GM21515 (cell line): ENCODE data around the gene RAB44.
"Not testable (repeated sequence)": the region's sequence is repeated elsewhere in the genome, so short reads cannot be mapped to it uniquely, and the experiment has no call there.

ENCODE experiments used
- ATAC-seq: cut with Tn5 transposase; IDR thresholded peaks from one replicate; pipeline ENCODE4 v1.9.1; 2021; ENCODE audit not compliant: unreplicated experiment

The RAB44 gene, protein sequence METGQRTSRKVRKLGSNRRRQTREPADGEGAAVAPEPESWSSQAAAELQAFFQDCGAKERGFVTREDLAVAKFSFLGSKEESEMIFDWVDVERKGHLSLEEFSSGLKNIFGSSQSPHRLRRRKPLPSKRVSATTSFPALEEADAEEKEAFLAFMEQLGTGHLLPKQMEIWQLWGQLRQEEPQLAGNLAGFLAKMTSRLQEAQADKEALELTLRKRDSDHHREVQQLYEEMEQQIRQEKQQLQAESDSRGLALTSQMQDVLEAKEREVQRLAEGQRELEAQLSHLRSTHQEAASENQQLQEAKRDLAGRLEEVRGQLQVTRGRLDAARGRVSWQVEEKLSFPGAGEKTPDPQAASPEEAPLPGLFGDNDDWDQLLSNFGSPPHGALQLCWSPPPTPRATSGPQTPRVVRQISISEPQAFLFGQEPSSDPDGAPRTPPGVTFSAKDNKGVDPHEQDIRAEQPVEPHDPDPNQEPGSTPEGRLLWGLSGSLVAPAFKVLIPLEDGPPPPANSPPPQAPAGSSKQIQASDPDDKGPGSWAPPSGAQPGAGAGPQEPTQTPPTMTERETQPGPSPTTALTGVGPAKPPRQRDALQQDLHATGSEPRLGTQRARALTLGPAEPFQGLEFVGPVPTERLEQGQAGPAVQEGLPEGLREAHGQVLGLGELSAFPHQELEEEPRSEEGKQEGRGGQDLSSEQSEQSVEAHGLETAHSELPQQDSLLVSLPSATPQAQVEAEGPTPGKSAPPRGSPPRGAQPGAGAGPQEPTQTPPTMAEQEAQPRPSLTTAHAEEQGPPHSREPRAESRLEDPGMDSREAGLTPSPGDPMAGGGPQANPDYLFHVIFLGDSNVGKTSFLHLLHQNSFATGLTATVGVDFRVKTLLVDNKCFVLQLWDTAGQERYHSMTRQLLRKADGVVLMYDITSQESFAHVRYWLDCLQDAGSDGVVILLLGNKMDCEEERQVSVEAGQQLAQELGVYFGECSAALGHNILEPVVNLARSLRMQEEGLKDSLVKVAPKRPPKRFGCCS

DNA sequence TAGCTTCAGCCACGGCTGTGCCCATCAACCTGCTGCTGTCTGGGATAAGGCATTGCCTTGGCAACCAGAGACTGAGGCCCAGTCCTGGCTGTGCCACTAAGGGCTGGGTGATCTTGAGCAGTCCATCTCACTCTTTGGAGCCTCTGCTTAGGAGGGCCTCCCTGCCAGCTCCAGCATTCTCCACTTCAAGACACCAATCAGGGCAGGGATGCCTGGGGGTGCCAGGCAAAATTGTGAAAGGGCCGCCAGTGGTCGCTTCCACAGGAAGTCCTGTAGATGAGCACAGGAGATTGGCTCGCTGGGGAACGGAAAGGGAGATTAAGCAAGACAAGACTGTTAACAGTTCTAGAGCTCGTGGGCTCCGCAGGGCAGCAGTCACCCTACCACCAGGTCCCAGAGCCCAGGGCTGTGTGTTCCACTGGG, at the start of gene RAB44:
Gene RAB44 (plus strand): TSS at position 346 of the 423 bp plus-strand sequence. CDS start 6,410 bp downstream, outside the sequence.
- ATAC-seq, result no peak

DNA sequence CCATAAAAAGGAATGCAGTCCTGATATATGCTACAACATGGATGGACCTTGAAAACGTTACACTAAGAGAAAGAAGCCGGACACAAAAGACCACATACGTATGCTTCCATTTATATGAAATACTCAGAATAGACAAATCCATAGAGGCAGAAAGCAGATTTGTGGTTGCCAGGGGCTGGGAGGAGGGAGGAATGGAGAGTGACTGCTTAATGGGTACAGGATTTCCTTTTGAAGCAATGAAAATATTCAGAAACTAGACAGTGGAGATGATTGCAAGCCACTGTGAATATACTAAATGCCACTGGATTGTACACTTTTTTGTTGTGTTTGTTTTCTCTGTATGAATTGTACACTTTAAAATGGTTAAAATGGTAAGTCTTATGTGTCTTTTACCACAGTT, 48.5 kb upstream of the RAB44 start:
- ATAC-seq, result no peak

DNA sequence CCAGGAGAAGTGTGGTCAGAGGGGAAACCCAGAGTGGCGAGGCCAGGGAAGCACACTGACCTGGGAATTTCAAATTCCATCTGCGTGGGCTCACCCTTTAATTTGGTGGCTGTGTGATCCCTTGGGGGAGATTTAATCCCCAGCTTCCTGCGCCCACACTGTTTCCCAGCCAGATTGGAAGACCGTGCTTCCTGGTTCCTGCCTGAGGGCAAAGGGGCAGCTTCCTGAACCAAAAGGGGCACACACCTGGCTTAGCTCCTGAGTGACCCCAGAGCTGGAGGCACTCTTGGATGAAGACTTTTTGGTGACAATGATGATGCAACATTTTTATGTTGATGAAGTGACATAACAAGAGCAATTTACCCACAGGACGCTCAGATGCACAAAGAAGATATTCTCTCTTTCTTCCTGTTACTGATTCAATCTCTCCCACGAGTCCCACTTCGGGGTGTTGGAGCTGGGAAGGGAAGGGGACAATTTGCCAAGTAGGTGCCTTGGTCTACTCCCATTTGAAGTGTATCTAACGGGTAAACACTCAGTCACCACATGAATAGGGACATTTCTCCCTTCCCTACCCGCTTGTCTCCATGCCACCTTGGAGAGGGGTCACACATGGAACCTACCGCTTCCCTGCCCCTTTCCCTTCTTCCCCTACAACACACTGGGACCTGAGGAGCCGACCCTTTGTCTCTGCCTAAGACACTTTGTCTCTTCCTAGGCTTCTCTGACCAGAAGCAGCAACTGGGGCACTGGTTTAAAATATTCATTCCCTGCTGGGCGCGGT, 47.7 kb upstream of the RAB44 start:
- ATAC-seq, result no peak

DNA sequence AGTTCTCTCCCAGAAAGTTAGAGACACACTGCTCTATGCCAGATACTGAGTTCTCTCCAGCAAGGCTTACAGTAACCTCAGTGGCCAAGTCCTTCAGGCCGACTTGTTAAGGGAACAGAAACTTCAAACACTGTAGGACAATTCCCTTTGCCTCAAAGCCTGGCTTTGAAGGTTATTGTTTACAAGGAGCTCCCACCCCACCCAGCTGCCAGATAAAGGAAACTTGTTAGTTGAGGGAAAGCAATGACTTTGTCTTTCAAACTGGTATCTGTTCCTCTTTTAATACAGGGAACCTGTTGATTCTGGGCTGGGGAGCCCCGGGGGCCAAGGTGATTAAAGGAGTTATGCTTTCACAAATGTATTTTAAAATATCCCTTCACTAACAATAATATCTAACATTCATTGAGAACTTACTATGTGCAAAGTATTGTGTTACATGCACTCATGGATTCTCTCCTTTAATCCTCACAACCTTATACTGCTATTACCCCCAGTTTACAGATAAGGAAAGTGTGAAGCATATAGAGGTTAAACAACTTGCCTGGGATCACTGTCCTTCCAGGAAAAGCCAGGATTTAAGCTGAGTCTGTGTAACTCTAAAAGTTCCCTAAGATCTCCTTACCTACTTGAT, 46.7 kb upstream of the RAB44 start:
- ATAC-seq, result no peak

DNA sequence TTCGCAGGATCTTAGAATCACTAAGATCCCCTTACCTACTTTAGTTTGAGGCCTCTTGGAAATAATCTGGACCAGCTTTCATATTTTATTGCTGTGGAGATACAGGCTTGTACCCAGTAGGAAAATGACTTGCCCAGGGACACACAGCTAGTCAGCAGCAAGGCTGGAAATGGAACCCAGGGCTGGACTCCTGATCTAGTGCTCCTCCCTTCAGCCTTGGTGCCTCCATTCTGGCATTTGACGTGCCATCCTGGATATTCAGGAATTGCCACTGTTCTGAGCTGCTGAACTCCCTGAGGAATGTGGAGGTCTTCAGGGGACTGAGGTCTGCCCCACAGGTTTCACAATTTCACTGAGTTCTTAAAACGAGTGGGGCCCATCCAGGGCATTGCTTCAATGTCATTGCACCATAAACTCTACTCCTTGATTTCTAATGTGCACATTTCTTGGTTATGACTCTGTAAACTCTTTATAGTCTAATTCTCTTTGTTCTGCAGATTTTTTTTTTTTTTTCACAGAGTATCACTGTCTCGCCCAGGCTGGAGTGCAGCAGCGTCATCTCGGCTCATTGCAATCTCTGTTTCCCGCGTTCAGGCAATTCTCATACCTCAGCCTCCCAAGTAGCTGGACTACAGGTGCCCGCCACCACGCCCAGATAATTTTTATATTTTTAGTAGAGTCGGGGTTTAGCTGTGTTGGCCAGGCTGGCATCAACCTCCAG, 45.8 kb upstream of the RAB44 start:
- no peak for ATAC-seq

DNA sequence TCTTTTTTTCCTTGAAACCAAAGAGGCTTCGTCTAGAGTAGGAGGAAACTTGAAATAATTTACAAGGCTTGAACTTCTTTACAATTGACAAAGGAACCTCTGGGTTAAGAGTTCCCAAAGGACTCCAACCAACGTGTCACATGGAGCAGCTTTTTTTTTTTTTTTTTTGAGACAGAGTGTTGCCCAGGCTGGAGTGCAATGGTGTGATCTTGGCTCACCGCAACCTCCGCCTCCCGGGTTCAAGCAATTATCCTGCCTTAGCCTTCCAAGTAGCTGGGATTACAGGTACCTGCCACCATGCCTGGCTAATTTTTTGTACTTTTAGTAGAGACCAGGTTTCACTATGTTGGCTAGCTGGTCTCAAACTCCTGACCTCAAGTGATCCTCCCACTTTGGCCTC, 43.2 kb upstream of the RAB44 start:
- ATAC-seq, result not testable (repeated sequence)

DNA sequence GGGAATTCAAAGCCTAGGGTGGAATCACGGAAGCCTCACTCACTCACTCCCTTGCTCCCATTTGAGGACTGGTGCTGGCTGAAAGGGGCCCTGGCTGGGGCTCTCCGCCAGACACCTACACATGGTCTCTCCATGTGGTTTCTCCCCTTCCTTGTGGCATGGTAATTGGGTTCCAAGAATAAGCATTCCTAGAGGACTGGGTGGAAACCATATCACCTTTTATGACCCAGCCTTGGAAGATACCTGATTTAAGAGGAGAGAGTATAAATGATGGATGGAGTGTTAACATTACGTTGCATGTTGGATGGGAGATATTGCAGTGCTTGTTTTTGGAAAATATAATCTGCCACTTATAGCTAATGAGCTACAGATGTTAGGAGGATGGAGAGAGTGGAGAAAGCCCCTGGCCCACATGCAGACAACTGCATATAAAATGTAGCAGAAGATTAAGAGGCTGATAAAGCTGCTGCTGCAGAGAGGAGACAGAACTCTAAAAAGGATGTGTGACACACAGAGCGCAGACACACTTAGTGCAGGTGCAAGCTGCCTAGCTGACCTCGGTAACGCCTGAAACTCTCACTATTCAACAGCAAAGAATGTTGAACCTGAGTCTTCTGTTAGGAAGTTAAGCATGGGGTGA, 42.4 kb upstream of the RAB44 start:
- ATAC-seq, result no peak

DNA sequence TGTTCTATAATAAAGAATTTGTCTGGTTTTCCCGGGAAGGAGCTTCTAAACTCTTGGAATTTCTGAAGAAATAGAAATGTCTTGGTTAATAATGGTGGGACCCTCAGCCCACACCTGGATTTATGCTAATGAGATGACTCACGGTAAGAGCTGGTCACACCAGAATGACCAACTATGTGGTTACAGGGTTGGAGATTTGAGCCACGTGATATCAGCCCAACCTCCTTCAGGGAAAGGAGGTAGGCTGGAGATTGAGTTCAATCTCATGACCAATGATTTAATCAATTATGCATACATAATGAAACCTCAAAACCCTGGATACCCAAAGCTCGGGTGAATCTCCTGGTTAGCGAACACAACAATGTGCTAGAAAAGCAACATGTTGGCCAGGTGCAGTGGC, 41.2 kb upstream of the RAB44 start:
- no peak for ATAC-seq

DNA sequence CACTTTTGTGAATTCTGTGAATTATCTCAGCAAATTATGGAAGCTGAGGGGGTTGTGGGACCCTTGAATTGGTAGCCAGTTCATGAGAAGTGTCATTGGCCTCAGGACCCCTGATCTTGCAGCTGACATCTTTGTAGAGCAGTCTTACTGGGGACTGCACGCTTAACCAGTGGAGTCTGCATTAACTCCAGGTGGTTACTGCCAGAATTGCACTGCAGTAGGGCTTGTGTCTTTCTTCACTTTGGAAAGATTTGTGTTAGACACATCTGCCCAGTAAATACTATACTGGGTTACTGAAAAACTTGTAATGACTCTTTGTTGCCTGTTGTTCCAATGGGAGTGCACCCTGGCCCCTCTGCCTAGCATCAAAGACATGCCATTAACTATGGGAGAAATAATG, 40.4 kb upstream of the RAB44 start:
- ATAC-seq, result no peak

DNA sequence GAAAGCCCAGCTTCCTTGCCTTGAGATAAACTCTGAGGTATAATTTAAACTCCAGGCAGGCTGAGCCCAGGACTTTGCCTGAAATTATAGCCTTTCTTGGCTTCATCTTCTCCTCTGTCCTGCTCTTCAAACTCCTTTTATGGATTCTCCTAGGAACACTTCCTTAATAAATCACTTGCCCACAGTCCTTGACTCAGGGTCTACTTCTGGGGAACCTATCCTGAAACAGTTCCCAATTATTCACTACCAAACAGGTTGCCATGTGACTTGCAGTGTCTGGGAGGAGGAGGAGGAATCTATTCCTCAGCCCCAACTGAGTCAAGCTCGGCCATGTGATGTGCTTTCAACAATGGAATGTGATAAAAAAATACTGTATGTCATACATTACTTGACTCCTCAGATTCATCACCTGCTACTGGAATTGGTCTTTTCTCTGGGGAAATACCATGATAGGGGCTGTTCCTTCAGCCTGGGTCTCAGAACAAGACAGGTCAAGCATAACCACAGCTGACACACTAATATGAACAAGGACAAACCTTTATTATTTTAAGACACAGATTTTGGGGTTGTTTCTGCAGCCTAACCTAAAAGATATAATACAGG, 39.6 kb upstream of the RAB44 start:
- ATAC-seq, result no peak

DNA sequence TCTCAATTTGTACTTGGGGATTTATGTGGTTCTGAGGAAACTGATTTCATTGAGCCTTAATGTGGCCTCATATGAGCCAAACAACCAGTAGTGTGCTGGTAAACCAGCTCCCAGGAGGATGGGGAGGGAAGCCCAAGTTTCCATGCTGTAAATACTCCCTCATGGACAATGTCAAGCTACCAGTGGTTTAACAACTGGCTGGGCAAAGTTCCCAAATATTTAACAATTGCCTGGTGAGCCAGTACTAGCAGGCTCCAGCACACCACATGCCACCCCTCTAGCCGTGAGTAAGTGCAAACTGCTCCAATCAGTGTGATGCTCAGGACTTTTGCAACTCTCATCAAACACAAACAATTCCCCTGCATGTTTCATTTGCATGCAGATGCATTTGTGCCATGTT, 38.4 kb upstream of the RAB44 start:
- no peak for ATAC-seq

DNA sequence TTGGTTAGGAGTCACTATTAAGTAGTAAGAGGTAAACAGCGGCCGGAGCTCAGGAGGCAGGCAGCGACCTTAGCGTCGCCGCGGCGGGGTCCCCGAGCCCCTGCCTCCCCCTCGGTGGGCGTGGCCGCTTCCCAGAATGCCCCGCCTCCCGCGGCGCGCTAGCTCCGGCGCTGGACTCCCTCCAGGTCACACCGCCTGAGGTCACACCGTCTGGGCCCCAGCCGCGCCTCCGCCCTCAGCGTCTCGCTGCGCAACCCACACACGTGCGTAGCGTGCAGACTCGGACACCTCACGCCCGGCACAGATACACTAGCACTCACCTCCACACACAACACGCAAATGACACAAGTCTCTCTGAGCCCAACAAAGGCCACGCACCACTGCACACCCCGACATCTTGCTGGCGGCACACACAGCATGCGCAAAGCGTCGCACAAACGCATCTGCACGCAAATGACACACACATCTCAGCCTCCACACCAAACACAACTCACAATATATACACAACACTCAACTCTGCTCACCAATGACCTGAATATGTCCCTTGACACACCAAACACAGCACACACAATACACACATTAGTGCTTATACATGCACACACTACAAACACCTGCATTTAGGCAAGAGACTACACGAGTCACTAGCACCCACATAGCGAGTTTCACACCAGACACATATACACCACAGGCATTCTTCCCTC, 36.7 kb upstream of the RAB44 start:
- no peak for ATAC-seq

DNA sequence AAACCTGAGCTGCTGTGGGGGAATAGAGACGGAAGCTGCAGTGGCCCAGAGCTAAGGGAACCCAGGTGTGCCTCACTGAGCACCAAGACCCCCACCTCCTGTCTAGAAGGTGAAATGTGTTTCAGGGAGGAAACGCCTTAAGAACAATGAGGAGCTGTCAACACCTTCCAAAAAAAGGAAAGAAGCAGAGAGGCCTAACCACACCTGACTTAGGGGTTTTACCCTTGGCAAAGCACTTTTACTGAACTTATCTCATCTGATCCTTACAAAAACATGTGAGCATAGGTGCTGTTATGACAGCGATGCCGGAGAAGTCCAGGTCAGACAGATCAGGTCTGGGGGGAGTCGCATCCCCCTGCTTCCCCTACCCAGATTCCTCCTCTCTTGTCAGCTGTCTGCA, 35.2 kb upstream of the RAB44 start:
- no peak for ATAC-seq

DNA sequence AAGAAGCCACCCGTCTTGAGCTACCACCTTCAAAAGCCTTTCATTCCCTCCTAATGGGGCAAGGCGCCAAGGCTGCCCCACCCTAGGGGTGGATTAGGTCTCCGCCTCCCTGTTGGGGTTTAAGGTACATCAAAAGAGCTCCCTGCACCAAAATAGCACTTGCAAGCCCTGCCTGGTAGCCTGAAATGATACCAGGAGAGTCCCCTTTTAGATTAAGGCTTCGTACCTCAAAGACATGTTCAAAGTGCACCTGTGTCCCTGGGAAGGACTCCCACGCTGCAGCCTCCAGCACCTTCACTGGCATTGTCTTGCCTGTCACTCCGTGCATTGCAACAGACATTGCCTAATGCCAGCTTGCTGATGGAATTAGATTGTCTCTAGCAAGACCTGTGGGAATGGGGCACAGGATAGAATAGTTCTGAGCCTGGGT, 34.8 kb upstream of the RAB44 start:
- ATAC-seq, result no peak

DNA sequence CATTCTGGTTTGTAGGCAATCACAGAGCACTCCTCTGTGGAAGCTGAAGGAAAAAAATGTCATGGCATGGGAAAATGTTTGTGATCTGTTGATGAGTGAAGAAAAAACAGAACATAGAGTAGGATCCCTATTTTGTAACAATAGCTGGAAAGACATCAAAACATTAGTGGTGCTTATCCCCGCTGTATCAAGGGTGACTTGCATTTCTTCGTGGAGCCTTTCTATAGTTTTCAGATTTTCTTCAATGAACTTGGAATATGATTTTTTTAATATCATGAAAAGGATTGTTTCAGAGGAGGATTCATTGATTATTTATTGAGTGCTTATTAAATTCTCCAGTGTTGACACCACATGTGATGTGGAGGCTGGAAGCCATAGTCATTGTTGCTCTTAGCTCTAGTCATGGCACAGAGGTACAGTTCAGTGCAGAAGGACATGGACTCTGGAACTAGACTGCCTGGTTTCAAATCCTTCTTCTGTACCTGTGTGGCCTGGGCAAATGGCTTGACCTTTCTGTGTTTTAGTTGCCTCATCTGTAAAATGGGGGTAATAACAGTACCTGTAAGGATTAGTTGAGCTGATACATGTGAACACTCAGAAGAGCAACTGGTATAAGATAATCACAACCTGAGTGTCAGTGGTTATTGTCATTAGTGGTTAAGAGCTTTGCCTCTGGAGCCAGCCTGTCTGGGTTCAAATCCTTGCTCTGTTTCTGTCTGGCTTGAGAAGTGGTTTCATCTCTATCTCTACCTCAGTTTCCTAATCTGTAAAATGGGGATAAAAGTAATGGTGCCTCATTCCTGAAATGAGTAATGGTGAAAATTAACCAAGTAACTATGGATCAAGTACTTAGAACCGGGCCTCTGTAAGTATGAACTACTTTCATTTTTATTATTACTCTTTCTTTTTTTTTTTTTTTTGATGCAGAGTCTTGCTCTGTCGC, 33.9 kb upstream of the RAB44 start:
- ATAC-seq, result no peak

DNA sequence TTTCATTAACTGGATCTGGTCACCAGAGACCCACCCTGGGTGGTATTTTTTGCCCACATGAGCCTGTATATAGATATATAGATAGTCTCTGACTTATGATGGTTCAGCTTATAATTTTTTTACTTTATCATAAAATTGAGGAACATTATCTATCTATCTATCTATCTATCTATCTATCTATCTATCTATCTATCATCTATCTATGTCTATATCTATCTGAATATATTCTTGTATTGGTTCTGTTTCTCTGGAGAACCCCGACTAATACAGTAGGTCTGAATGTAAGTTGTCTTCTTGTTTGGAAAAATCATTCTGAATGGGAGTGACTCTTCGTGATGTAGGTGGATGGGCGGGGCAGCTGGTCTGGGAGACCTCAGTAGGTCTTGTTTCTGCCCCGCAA, 32.4 kb upstream of the RAB44 start:
- no peak for ATAC-seq

DNA sequence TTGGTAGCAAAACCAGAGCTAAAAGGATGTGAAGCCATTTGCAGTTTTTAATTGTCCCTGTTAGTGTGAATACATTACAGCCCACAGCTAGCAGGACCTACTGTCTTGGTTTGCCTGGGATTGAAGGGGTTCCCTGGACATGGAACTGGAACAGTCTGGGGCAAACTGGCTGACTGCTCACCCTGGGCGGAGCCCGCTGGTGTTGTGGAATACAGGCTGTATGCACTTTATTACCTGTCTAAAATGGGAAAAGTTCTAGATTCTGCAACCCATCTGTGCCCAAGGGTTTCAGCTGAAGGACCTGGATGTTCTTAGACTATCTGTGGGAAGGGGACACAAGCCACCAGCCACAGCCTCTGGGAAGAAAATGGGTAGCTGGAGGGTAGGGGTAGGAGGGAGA, 31.3 kb upstream of the RAB44 start:
- ATAC-seq, result no peak
